Sigmoid colon (tissue), 4 donors: Measurements from ENCODE around the gene SMAD9.

Experiments used
- EP300 ChIP-seq, 4 donors: sonication (generic); formaldehyde crosslinking; IDR thresholded peaks; one replicate each; pipeline ENCODE4 v1.6.1; 2017; ENCODE audit warnings: antibody characterized with exemption in 4 of 4
- POLR2A ChIP-seq, 2 donors: fragments of 450-650 bp; IDR thresholded peaks; one replicate each; pipeline ENCODE4 v1.6.1; 2016; ENCODE audit warnings: antibody characterized with exemption in 2 of 2, mild to moderate bottlenecking in 2 of 2, moderate library complexity in 2 of 2
- POLR2AphosphoS5 ChIP-seq, 4 donors: sonication (generic); formaldehyde crosslinking; IDR thresholded peaks; one replicate each; pipeline ENCODE4 v1.6.1; 2017; ENCODE audit warnings: antibody characterized with exemption in 4 of 4
- TF ChIP-seq, protein P1 (sequence below), 4 experiments: fragments of 450-650 bp in 3 of 4; fragments of 200-600 bp in 1 of 4; IDR thresholded peaks; one replicate each; pipeline ENCODE4 v1.5.1; 2016 to 2019; ENCODE audit warnings: antibody characterized with exemption in 4 of 4, mild to moderate bottlenecking in 3 of 4, moderate library complexity in 2 of 4

DNA sequence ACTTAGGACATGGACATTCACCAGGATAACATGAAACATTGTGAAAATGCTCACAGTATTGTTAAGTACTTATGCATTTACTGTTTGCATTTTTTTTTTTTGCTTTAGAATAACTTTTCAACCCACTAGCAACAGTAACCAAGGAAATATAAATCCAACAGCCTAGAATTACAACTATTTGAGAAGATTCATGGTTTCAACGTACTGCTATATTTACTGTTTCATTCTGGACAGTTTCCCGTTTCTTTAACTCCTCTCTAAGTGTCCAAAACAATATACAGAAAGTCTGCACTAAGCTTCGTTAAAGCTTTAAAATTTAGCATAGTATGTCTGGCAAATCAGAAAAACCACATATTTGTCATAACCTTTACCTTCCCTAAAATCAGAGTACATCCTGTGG is 2.7 kb downstream of the SMAD9 start:
- TF ChIP-seq POLR2A (IDR thresholded peaks at IDR 0.05) (no peak), EP300 (IDR thresholded peaks at IDR 0.05) (no peak), POLR2AphosphoS5 (IDR thresholded peaks at IDR 0.05) (no peak)
- TF ChIP-seq, protein P1, sequence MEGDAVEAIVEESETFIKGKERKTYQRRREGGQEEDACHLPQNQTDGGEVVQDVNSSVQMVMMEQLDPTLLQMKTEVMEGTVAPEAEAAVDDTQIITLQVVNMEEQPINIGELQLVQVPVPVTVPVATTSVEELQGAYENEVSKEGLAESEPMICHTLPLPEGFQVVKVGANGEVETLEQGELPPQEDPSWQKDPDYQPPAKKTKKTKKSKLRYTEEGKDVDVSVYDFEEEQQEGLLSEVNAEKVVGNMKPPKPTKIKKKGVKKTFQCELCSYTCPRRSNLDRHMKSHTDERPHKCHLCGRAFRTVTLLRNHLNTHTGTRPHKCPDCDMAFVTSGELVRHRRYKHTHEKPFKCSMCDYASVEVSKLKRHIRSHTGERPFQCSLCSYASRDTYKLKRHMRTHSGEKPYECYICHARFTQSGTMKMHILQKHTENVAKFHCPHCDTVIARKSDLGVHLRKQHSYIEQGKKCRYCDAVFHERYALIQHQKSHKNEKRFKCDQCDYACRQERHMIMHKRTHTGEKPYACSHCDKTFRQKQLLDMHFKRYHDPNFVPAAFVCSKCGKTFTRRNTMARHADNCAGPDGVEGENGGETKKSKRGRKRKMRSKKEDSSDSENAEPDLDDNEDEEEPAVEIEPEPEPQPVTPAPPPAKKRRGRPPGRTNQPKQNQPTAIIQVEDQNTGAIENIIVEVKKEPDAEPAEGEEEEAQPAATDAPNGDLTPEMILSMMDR (IDR thresholded peaks at IDR 0.05) = no peak
